NCI-H146 treated with DMSO at 0.1 percent for 48 hours (cell line): ENCODE data around the gene TAS2R16.
"Not testable (repeated sequence)": the region's sequence is repeated elsewhere in the genome, so short reads cannot be mapped to it uniquely, and the experiment has no call there.

ENCODE experiments used
- DNase-seq: peaks from one replicate; lab custom pipeline; 2025; ENCODE audit not compliant: unreplicated experiment; lab: John Stamatoyannopoulos, UW

The TAS2R16 gene

GRCh38 chr7:122974229-122974628 lies 21.3 kb downstream of the TAS2R16 start:
- no peak for DNase-seq

- no peak for DNase-seq
Measured at GRCh38 chr7:122972056-122972455, 23.4 kb downstream of the TAS2R16 start.

DNA sequence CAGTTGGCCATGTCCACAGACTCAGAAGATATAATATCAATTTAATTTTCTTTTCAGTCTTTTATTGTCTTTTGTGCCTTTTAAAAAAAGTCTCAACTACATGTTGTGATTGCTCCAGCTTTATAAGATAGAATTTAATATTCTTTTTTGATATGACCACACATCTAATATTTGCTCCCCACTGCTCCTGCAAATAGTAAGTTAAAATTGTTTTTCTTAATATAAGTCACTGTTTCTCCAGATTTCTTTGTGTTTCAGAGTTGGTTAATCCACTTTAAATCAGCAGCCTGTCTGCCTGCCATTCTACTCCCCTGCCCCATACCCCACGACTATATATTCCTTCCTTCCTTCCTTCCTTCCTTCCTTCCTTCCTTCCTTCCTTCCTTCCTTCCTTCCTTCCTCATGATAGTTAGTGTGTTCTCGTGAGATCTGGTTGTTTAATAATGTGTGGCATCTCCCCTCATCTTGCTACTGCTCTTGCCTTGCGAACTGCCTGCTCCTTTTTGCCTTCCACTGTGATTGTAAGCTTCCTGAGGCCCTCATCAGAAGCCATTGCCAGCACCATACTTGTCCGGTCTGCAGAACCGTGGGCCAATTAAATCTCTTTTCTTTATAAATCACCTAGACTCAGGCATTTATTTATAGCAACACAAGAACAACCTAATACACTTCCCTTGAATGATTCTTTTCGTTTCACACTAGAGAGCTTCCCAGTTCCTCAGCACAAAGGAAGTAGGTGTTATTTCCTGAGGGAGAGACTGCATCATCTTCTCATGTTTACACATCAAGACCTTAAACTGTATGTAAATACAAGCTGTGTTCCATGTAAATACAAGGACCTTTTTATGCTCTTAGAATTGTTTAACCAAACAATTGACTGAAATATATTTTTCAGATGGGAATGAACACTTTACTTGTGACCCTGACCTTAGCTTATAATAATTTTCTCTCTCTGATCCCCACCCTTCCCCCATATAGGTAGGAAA lies 24.5 kb downstream of the TAS2R16 start:
- DNase-seq, result no peak

- no peak for DNase-seq
Measured at GRCh38 chr7:122968389-122968788, 27.1 kb downstream of the TAS2R16 start.

- DNase-seq, result peak; percentile 58
Measured at GRCh38 chr7:122965306-122965705, 30.2 kb downstream of the TAS2R16 start.

DNA sequence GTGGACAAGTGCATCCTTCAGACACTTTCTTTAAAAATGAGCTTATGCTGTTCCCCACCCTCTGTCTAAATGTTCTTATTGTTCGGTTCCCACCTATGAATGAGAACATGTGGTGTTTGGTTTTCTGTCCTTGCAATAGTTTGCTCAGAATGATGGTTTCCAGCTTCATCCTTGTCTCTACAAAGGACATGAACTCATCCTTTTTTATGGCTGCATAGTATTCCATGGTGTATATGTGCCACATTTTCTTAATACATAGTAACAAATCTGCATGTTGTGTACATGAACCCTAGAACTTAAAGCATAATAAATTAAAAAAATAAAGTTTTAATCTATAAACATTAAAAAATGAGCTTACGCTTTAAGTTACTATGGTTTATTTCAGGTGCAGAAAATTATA lies 41.8 kb downstream of the TAS2R16 start:
- DNase-seq, result not testable (repeated sequence)

DNA sequence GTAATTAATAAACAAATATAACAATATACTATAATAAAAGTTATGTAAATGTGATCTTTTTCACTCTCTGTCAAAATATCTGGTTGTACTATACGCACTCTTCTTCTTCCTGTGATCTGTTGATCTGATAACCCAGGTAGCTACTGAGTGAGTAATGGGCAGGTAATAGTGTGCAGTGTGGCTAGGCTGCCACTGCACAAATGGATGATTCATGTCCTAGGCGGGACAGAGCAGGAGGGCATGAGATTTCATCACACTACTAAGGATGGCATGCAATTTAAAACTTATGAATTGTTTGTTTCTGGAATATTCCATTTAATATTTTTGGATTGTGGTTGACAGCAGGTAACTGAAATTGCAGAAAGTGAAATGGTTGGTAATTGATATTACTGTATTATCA lies 44.5 kb downstream of the TAS2R16 start:
- no peak for DNase-seq

- no peak for DNase-seq
Measured at GRCh38 chr7:122949186-122949585, 46.3 kb downstream of the TAS2R16 start.
